ENCODE measurements around the gene TRIOBP. TPM values are rescaled to one million over a fixed set of nuclear protein-coding genes. Genes with fewer than 3 reads are reported as not detected.

TRIOBP gene
- total and polyA plus RNA-seq, 2 of the 13 experiments (the other 11 are each of a cell fraction or from before 2014, with no cell fraction given): 6.1 to 15.4 TPM

- 0 out of 2 replicates have a peak, but pooled peaks have one; percentile 10 for TF ChIP-seq ZNF512B (CRISPR knock-in tag; IDR thresholded peaks at IDR 0.05; ENCODE audit: borderline replicate concordance)
- no peak for TF ChIP-seq CEBPG (CRISPR knock-in tag; IDR thresholded peaks at IDR 0.05)
- 0 out of 2 replicates have a peak, but pooled peaks have one; percentile 34 for TF ChIP-seq PCBP1 (IDR thresholded peaks at IDR 0.05; ENCODE audit: borderline replicate concordance, low read depth, low read length)
- peak; percentile 58; the same call in 1 of the 2 replicates for TF ChIP-seq STAT6 (CRISPR knock-in tag; IDR thresholded peaks at IDR 0.05; ENCODE audit: borderline replicate concordance)
- no peak for TF ChIP-seq GRHL1 (CRISPR knock-in tag; conservative IDR thresholded peaks at IDR 0.05)
- no peak for TF ChIP-seq ZNF660 (CRISPR knock-in tag; IDR thresholded peaks at IDR 0.05; ENCODE audit: borderline replicate concordance, low read depth)
- no peak for TF ChIP-seq ZBTB21 (CRISPR knock-in tag; IDR thresholded peaks at IDR 0.05)
- no peak for TF ChIP-seq ZNF10 (CRISPR knock-in tag; IDR thresholded peaks at IDR 0.05; ENCODE audit: borderline replicate concordance, low read depth)
- TF ChIP-seq DBP (CRISPR knock-in tag; IDR thresholded peaks at IDR 0.05; ENCODE audit: not compliant biosample characterization): no peak
- peak; percentile 56 for TF ChIP-seq PHF20 (CRISPR knock-in tag; IDR thresholded peaks at IDR 0.05)
- 0 out of 2 replicates have a peak, but pooled peaks have one; percentile 14 for TF ChIP-seq ZNF232 (CRISPR knock-in tag; IDR thresholded peaks at IDR 0.05; ENCODE audit: borderline replicate concordance)
- TF ChIP-seq FOSL2 (CRISPR knock-in tag; IDR thresholded peaks at IDR 0.05): peak; percentile 29
- no peak for TF ChIP-seq ETS1 (CRISPR knock-in tag; IDR thresholded peaks at IDR 0.05)
- no peak for TF ChIP-seq RNF219 (CRISPR knock-in tag; IDR thresholded peaks at IDR 0.05)
- TF ChIP-seq SCMH1 (CRISPR knock-in tag; IDR thresholded peaks at IDR 0.05; ENCODE audit: borderline replicate concordance): no peak
Measured at GRCh38 chr22:37807410-37808293, 110.8 kb downstream of the TRIOBP start, which contains the start of gene GCAT (continued).
